Embryonic facial prominence (tissue), 1 donor: ENCODE data around the gene BTBD9.

Experiments
- DNase-seq: peaks from one replicate; pipeline ENCODE4 v3.0.0-alpha.2; 2016; ENCODE audit errors: extremely low spot score

Gene BTBD9

GRCh38 chr6:38179300-38179699 is 460.4 kb downstream of the BTBD9 start:
- no peak for DNase-seq

DNA sequence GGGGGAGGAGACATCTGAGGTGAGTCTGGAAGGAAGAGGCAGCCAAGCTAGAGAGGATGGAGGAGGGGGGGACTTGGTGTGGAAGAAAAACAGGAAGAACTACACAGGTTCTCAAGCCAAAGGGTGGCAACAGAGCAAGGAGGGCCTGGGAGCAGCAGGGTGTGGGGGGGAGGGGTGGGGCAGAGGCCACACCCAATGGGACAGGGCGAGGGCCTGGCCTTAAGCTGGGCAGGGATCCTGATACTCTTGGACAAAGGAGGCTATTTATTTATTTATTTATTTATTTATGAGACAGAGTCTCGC is 461.2 kb downstream of the BTBD9 start:
- no peak for DNase-seq

DNA sequence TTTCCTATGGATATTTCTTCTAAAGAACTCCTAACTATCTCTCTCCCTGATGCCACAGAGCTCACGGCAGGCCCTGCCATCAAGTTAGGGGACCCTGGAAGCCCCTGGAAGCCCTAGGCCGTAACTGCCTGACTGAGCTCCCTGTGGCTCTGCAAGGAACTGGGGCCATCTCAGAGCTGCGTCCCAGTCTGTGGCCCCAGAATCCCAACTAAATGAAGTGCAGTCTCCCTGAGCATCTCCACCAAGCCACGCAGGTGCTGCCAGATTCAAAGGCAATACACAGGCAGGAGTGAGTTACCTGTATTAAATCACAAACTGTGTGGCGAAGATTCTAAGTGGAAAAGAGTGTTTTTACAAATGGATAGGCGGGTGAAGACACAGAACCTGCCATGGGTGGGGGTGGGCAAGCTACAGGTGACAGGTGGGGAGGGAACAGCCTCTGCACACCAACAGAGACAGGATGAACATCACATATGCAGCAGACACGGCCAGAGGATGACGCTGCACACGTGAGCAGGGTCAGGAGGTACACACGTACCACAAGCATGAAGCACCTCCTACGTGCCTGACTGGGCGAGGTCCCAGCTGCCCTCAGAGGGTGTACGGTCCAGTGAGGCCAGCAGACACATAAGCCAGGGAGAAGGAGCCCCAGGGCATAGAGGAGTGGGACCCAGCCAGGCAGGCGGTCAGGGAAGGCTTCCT is 461.7 kb downstream of the BTBD9 start:
- DNase-seq, result no peak

DNA sequence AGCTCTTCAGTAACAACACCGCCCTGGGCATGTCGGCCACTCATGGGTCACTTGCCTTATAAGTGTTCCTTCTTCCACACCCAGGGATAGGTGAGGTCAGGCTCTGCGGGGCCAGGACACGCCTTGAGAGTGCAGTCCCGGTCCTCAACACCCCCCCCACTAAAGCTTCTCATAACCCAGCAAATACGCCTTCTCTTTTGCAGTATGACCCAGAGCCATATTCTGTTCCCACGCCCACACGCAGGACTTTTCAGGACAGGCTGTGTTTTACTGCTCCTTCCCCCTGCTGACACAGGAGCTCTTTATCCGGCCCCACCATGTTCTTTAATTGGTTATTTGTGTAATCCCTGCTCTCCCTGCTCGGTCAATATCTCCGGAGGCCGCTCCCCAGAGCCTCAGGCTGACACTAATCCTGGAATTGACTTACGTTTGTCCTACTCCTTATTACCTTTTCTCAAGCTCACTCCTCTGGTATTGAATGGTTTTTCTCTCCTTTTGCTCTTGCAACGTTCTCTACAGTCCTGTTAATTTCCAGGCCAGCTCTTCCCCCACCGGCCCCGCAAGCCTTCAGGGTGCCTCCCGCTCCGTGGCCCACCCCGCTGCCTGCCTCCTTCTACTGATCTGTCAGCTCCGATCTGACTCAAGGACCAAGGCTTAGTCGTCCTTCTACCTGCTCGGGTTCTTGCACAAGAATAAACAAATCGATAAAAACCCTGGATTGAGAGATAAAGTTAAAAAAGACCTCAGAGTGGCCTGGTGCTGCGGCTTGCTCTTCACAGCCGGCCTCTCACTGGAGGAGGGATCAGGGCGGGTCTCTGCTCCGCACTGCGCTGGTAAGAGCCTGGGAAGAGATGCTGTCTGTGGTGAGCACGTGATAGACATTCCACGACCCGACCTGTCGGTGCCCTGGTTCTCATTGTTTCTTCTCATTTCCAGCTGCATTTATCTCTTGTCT is 462.7 kb downstream of the BTBD9 start:
- no peak for DNase-seq

DNA sequence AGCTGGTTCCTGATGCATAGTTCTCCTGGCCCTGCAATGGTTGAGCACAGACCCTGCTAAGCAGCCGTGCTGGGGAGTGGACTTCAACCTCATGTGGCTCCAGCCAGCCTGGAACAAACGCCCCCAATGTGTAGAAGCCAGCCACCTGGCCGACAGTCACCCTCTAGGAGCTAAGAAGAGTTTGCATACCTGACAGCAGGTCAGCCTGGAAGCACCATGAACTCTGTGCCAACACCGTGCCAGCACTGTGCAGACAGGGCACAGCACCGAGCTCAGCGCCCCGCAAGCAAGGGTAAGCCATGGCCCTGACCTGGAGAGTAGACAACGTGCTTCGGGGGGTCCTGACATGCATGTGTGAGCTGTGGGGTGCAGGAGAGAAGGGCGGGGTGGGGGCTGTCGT is 463.9 kb downstream of the BTBD9 start:
- DNase-seq, result no peak

- DNase-seq, result no peak
Measured at GRCh38 chr6:38174806-38175495, 464.8 kb downstream of the BTBD9 start.

DNA sequence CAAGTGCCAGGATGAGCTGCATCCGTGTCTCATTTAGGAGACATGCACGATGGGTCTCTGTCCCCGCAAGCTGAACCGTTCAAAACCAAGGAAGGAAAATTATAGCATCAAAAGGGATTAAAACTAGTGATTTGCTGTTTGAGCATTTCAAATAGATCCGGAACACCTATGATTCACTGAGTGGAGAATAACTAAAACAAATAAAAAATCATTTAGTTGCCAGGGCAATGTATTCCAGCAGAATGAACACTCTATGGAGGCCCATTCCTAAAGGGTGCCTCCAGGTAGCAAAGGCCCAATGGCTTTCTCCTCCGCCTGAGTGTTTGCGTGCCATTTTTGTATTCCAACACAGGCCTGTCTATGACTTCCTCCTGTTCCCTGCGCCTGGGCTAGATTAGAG is 465.4 kb downstream of the BTBD9 start:
- no peak for DNase-seq

- no peak for DNase-seq
Measured at GRCh38 chr6:38173909-38174308, 465.8 kb downstream of the BTBD9 start.

- no peak for DNase-seq
Measured at GRCh38 chr6:38172739-38173410, 466.9 kb downstream of the BTBD9 start.

GRCh38 chr6:38171997-38172738 is 467.6 kb downstream of the BTBD9 start:
- no peak for DNase-seq

GRCh38 chr6:38170666-38171355 is 468.9 kb downstream of the BTBD9 start:
- no peak for DNase-seq

DNA sequence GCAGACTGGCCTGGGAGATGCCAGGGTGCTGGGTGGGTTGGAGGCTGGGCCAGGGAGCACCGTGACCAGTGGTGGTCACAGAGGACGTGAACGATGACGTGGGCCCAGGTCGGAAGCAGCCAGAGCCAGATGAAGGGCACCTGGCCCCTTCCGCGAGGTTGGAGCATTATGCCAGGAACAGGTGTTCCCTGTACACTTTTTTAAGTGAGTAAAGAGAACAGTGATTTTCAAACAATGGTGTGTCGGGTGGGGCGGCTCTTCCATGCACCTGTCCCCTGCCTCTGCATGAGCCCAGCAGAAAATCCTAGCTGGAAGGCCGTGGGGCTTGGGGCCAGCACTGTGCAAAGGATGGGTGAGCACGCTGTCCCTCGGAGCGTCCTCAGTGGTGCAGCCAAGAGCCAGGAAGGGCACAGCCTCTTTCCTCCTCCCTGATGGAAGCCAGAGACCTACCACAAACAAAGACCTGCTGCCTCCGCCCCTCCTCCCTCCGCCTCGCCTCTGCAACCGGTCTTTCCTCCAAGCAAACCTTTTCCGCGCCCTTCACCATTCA is 469.7 kb downstream of the BTBD9 start:
- no peak for DNase-seq

DNA sequence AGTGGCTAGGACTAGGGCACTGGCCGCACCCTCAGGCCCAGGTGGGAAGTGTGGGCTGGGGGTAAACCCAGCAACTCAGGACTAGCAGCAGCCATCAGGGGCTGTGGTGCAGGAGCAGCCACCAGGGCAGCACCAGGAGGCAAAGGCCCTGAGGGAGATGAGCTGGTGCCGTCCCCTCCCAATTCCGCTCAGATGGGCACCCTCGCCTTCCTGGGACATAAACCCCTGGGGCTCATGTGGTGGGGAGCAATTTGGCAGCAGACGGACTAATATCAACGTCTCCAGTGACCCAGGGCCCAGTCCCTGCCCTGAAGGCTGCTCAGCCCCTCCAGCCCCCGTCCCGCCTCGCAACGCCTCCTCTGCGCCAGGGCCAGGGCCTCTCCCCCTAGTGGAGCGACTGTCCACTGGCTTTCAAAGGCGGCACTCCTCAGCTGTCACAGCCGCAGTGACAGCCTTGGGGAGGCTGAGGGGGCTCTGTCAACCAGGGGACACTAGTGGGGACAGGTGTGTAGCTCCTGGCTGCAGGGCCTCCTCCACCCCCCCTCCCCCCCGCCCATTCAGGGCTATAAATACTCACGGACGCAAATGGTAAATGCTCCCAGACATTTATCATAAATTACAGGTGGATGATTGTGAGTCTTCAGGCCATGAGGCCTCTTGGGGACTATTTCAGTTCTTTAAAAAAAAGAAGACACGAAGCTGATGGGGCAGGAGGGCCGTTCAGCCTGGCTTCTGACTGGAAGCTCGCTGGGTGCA is 470.3 kb downstream of the BTBD9 start:
- no peak for DNase-seq

GRCh38 chr6:38168699-38169098 is 471.0 kb downstream of the BTBD9 start:
- DNase-seq, result no peak

DNA sequence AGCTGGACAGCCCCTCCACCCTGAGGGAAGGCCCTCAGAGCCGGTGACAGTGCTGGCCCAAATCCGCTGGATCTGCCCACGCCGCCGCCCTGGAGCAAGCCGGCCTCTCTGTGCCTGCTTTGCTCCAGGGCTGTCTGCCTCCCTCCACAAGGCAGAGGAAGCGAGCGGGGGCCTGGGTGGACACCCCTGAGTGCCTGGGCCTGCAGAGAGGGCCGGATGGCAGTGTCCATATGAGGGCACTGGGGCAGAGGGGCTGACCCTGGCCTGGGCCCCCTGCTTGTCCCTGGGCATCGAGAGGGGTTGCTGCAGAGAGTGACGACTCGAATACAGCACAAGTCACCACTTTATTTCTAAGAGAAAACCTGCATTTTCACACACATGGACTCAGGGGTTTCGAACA is 471.6 kb downstream of the BTBD9 start:
- no peak for DNase-seq

DNA sequence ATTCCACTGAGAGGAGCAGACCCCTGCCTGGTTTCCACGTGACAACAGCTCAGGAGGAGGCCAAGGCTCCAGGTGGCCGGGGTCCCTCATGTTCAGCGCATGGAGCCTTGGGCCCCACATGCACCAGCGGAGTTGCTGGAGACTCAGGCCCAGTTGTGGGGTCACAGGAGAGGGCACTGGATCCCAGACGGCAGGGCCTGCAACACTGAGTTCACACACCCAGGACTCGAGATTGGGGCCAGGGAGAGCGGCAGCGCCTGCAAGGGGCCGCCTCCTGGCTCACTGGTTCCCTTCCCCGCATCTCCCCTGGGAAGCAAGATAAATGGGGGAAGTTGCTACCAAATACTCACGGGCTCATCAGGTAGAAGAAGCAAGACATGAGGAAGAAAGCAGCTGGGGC is 472.1 kb downstream of the BTBD9 start:
- DNase-seq, result no peak

- DNase-seq, result no peak
Measured at GRCh38 chr6:38166411-38167240, 473.1 kb downstream of the BTBD9 start.

GRCh38 chr6:38164671-38165108 is 475.0 kb downstream of the BTBD9 start:
- no peak for DNase-seq

GRCh38 chr6:38164131-38164481 is 475.6 kb downstream of the BTBD9 start:
- DNase-seq, result no peak
